Fibroblast of pulmonary artery (primary cell): Measurements from ENCODE around the gene SNRPD2.
A peak's percentile ranks its signal among the peaks of the same experiment; 100 is the strongest.
"Not testable (repeated sequence)": the region's sequence is repeated elsewhere in the genome, so short reads cannot be mapped to it uniquely, and the experiment has no call there.

Experiments used
- DNase-seq: peaks from one replicate; pipeline ENCODE4 v3.0.0-alpha.2; 2010; ENCODE audit warnings: low read depth
- H3K4me3 ChIP-seq: replicated peaks from 2 replicates; pipeline ENCODE4 v1.5.1; 2011; ENCODE audit warnings: low read depth, mild to moderate bottlenecking, control low read depth, low read length, moderate library complexity
- CTCF ChIP-seq: IDR thresholded peaks from 2 replicates; pipeline ENCODE4 v1.5.1; 2011; ENCODE audit warnings: mild to moderate bottlenecking, control low read depth, low read length, inconsistent platforms; ENCODE audit errors: missing control alignments

SNRPD2 gene

GRCh38 chr19:45692187-45693105, 693 bp upstream of the SNRPD2 start, which contains the start of gene QPCTL:
TSS of gene QPCTL (plus strand) at chr19:45692666. CDS start at chr19:45692704, 38 bp downstream.
- H3K4me3 ChIP-seq, result peak within 1 kb of the TSS; percentile 96
- DNase-seq, result peak; percentile 100
- TF ChIP-seq CTCF, result no peak

- no peak for TF ChIP-seq CTCF
- H3K4me3 ChIP-seq, result no peak overlapping the region
These were observed 4.2 kb downstream of the SNRPD2 start for GRCh38 chr19:45687599-45687998.

GRCh38 chr19:45685045-45685444, 6.7 kb downstream of the SNRPD2 start:
- not testable (repeated sequence) for DNase-seq, H3K4me3 ChIP-seq

More at GRCh38 chr19:45687599-45687998, 4.2 kb downstream of the SNRPD2 start:
- DNase-seq, result no peak

GRCh38 chr19:45682908-45683307, 8.8 kb downstream of the SNRPD2 start:
- H3K4me3 ChIP-seq, result no peak overlapping the region
- no peak for DNase-seq
- no peak for TF ChIP-seq CTCF

GRCh38 chr19:45682117-45682516, 9.6 kb downstream of the SNRPD2 start:
- TF ChIP-seq CTCF, result no peak
- no peak for DNase-seq
- no peak overlapping the region for H3K4me3 ChIP-seq

GRCh38 chr19:45681391-45682015, 10.2 kb downstream of the SNRPD2 start:
- TF ChIP-seq CTCF, result peak; percentile 71
- peak; percentile 80 for DNase-seq

More at GRCh38 chr19:45681391-45682015, 10.2 kb downstream of the SNRPD2 start:
- peak overlapping the region; percentile 43 for H3K4me3 ChIP-seq
